Endothelial cell of umbilical vein (primary cell): ENCODE results near the gene CDK10. TPM values are rescaled to one million over a fixed set of nuclear protein-coding genes. Genes with fewer than 3 reads are reported as not detected.

Source experiments
- BruUV-seq: library from RNA; stranded (reverse); fragments of 400-500 nt; replicated peaks from 2 replicates; lab custom pipeline; 2021; lab: Mats Ljungman, UMichigan
- CTCF ChIA-PET: fragments of 300-600, 350-600 bp; sonication (Branson Sonifier 250); formaldehyde crosslinking; loops from one replicate; lab custom pipeline; 2021; ENCODE audit warnings: antibody characterized with exemption, inconsistent platforms; lab: Charles Lee
- POLR2A ChIA-PET: fragments of 300-600, 350-600 bp; sonication (Branson Sonifier 250); formaldehyde crosslinking; loops from one replicate; lab custom pipeline; 2021; ENCODE audit warnings: antibody characterized with exemption, inconsistent platforms; lab: Charles Lee
- DNase-seq: peaks from one replicate; pipeline ENCODE4 v3.0.0-alpha.2; 2011; ENCODE audit warnings: low read depth, low spot score
- FAIRE-seq: peaks from 2 replicates; lab custom pipeline; 2011; peaks lifted over from hg19 to GRCh38; lab: Jason Lieb, UNC
- H2AFZ ChIP-seq: 2 replicates; pipeline ENCODE4 v1.6.0; 2012; ENCODE audit warnings: low read depth, low read length, control low read depth, inconsistent platforms
- H3K27ac ChIP-seq: 2 replicates; pipeline ENCODE4 v1.5.1; 2011; ENCODE audit warnings: low read depth, mild to moderate bottlenecking, control low read depth, low read length, moderate library complexity; ENCODE audit not compliant: insufficient read depth
- H3K27me3 ChIP-seq, 2 experiments: 2 replicates each; pipeline versions ENCODE4 v1.6.0 to v1.6.1; 2011; ENCODE audit warnings: low read length in 2 of 2, mixed read lengths in 1 of 2; ENCODE audit not compliant: control insufficient read depth in 2 of 2, insufficient read depth in 2 of 2
- H3K36me3 ChIP-seq, 2 experiments: 2 replicates in 1 of 2; 3 replicates in 1 of 2; pipeline ENCODE4 v1.5.1; 2011; ENCODE audit warnings: low read length in 2 of 2, mild to moderate bottlenecking in 1 of 2, moderate library complexity in 1 of 2; ENCODE audit not compliant: control insufficient read depth in 2 of 2, insufficient read depth in 2 of 2; ENCODE audit errors: extremely low read depth in 1 of 2
- H3K4me1 ChIP-seq: 3 replicates; pipeline ENCODE4 v1.5.1; 2011; ENCODE audit warnings: mild to moderate bottlenecking, low read length; ENCODE audit not compliant: control insufficient read depth, insufficient read depth; ENCODE audit errors: extremely low read depth
- H3K4me2 ChIP-seq: 2 replicates; pipeline ENCODE4 v1.6.1; 2011; ENCODE audit warnings: low read length, control low read depth, mixed read lengths; ENCODE audit not compliant: insufficient read depth
- H3K4me3 ChIP-seq, 3 experiments: fragments of 200-600 bp in 1 of 3; sonication (generic), shearing (Covaris generic) in 1 of 3; replicated peaks in 1 of 3; 2 replicates each; pipeline ENCODE4 v1.5.1; 2011 to 2016; ENCODE audit warnings: control low read depth in 3 of 3, low read length in 3 of 3, mild to moderate bottlenecking in 2 of 3, inconsistent platforms in 1 of 3, low read depth in 1 of 3, moderate library complexity in 1 of 3; ENCODE audit not compliant: insufficient read depth in 1 of 3
- H3K79me2 ChIP-seq: 2 replicates; pipeline ENCODE4 v1.6.0; 2012; ENCODE audit warnings: low read length, inconsistent platforms; ENCODE audit not compliant: control insufficient read depth, insufficient read depth
- H3K9ac ChIP-seq: replicated peaks from 2 replicates; pipeline ENCODE3; 2011; ENCODE audit warnings: low read length, control low read depth; ENCODE audit not compliant: insufficient read depth; ENCODE audit errors: extremely low read depth
- H3K9me1 ChIP-seq: replicated peaks from 3 replicates; pipeline ENCODE4 v1.6.0; 2011; ENCODE audit warnings: mild to moderate bottlenecking, low read length; ENCODE audit not compliant: control insufficient read depth, insufficient read depth; ENCODE audit errors: extremely low read depth
- H3K9me3 ChIP-seq: replicated peaks from 2 replicates; pipeline ENCODE4 v1.5.1; 2012; ENCODE audit warnings: low read length, inconsistent platforms; ENCODE audit not compliant: control insufficient read depth, insufficient read depth
- H4K20me1 ChIP-seq: replicated peaks from 2 replicates; pipeline ENCODE3; 2011; ENCODE audit warnings: mild to moderate bottlenecking, low read length; ENCODE audit not compliant: control insufficient read depth, insufficient read depth; ENCODE audit errors: extremely low read depth
- CTCF ChIP-seq, 2 donors: IDR thresholded peaks; 1 replicate in 1 of 2; 2 replicates in 1 of 2; pipeline ENCODE4 v1.5.1; 2011; ENCODE audit warnings: low read length in 2 of 2, mild to moderate bottlenecking in 2 of 2, moderate library complexity in 2 of 2, control low read depth in 1 of 2, inconsistent platforms in 1 of 2, low read depth in 1 of 2; ENCODE audit not compliant: insufficient read depth in 1 of 2; ENCODE audit errors: extremely low read depth in 1 of 2
- EZH2 ChIP-seq: IDR thresholded peaks from 2 replicates; pipeline ENCODE4 v1.6.1; 2012; ENCODE audit warnings: borderline replicate concordance, low read depth, mild to moderate bottlenecking, moderate library complexity, low read length, inconsistent platforms; ENCODE audit not compliant: severe bottlenecking
- FOS ChIP-seq: IDR thresholded peaks from 2 replicates; pipeline ENCODE4 v1.6.1; 2011; ENCODE audit warnings: mild to moderate bottlenecking, low read length, moderate library complexity, borderline replicate concordance; ENCODE audit not compliant: insufficient read depth
- GATA2 ChIP-seq: IDR thresholded peaks from 2 replicates; pipeline ENCODE4 v1.7.0; 2011; ENCODE audit warnings: low read depth, mild to moderate bottlenecking, moderate library complexity, mixed read lengths, low read length; ENCODE audit not compliant: insufficient read length, insufficient read depth
- JUN ChIP-seq: IDR thresholded peaks from 2 replicates; pipeline ENCODE4 v1.6.1; 2011; ENCODE audit warnings: borderline replicate concordance, low read depth; ENCODE audit not compliant: insufficient read length, insufficient read depth
- MAX ChIP-seq: IDR thresholded peaks from 2 replicates; pipeline ENCODE4 v1.6.1; 2011; ENCODE audit not compliant: insufficient read depth, insufficient read length
- MYC ChIP-seq: IDR thresholded peaks from one replicate; pipeline ENCODE4 v1.6.1; 2011; ENCODE audit warnings: mild to moderate bottlenecking, low read depth, low read length
- POLR2A ChIP-seq: IDR thresholded peaks from 2 replicates; pipeline ENCODE4 v1.6.1; 2012; ENCODE audit warnings: low read depth, mild to moderate bottlenecking, control low read depth, low read length
- POLR2AphosphoS5 ChIP-seq: IDR thresholded peaks from 2 replicates; pipeline ENCODE4 v1.6.1; 2012; ENCODE audit warnings: low read depth, mild to moderate bottlenecking, control low read depth, low read length, moderate library complexity; ENCODE audit not compliant: insufficient read depth
- dilution Hi-C: fragments of 300-500 bp; cut with MboI; formaldehyde crosslinking; loops from one replicate; pipeline ENCODE4 v1.15.0; 2019; ENCODE audit warnings: low sequenced_read_pairs; ENCODE audit not compliant: extremely low pct_ligation_motif_present
- intact Hi-C: fragments of 100-400 bp; cut with micrococcal nuclease; formaldehyde crosslinking; loops from one replicate; pipeline ENCODE4 v1.10.0; 2022
- polyA plus RNA-seq, 4 experiments: library from polyadenylated mRNA; depleted of rRNA in 3 of 4; stranded (reverse) in 3 of 4; unstranded in 1 of 4; fragments of >200 nt; gene quantifications; 2 replicates each; pipeline versions ENCODE4 v1.2.1 to v1.2.3, GENCODE V29; 2011 to 2012; ENCODE audit warnings: missing spikeins in 1 of 4
- total RNA-seq: library from RNA; stranded (reverse); gene quantifications from 2 replicates; pipeline ENCODE4 v1.2.3, GENCODE V29; 2021

Gene CDK10
- total and polyA plus RNA-seq, 2 donors (not counting 3 experiments of a cell fraction or from before 2014, with no cell fraction given) = 74.5 to 99.9 TPM

DNA sequence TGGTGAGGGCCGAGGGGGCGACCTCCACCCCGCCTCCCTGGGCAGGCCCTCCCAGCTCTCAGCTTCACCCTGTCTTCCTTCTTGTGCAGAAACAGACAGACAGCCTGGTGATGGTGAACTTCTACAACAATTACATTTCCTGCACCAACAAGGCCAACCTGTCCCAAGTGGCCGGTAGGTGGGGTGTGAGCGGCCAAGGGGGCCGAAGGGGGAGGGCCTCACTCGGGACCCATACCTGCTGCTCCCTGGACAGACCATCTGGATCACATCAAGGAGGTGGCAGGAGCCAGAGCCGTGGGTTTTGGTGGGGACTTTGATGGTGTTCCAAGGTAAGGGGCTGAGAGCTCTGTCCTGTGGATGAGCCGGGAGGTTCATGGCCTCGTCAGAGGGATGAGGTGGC lies 49.1 kb upstream of the CDK10 start:
- POLR2A ChIA-PET = no interaction called here
- Histone ChIP-seq H3K9me1 (no peaks in the 10 kb centered on the region), H3K4me1 (no peaks in the 10 kb centered on the region), H3K9me3 (no peaks in the 10 kb centered on the region), H3K79me2 (no peaks in the 10 kb centered on the region), H3K9ac (no peak overlapping the region), H3K4me3 (no peak overlapping the region), H3K36me3 (no peaks in the 10 kb centered on the region), H3K4me2 (no peak overlapping the region), H2AFZ (no peak overlapping the region), H4K20me1 (no peaks in the 10 kb centered on the region), H3K27me3 (peaks cover 0 to 8% of the 10 kb centered on the region in 2 experiments), H3K27ac (no peak overlapping the region)
- FAIRE-seq (no peak), DNase-seq (no peak)
- BruUV-seq = no TSS peak
- dilution Hi-C loops (no loop called here), intact Hi-C loops (no loop called here)
- CTCF ChIA-PET = interaction anchor here (1.0 to 1.3 kb wide), 3 partner anchors 14 to 49 kb away, joined by 3 to 5 read pairs (median 3); partner anchors contain the start of gene CDK10
- TF ChIP-seq MAX (no peak), GATA2 (no peak), MYC (no peak), FOS (no peak), CTCF (IDR thresholded peaks at IDR 0.05; ENCODE audit: extremely low read depth in 1 of 2, insufficient read depth in 1 of 2, low read depth in 1 of 2, low read length in 2 of 2) (no peak), JUN (no peak), POLR2AphosphoS5 (no peak), EZH2 (no peak), POLR2A (no peak)
